Activated CD4-positive, alpha-beta T cell treated with anti-CD3 and anti-CD28 coated beads, Interleukin-2, amount 50 U/mL, for 4 hours (primary cell): ENCODE measurements around the gene TRIP10.

Experiments used
- DNase-seq, 2 experiments: peaks; one replicate each; pipeline ENCODE4 v3.0.0-alpha.2; 2020

The TRIP10 gene

GRCh38 chr19:6729573-6730152 lies 9.8 kb upstream of the TRIP10 start:
- DNase-seq = no peak

DNA sequence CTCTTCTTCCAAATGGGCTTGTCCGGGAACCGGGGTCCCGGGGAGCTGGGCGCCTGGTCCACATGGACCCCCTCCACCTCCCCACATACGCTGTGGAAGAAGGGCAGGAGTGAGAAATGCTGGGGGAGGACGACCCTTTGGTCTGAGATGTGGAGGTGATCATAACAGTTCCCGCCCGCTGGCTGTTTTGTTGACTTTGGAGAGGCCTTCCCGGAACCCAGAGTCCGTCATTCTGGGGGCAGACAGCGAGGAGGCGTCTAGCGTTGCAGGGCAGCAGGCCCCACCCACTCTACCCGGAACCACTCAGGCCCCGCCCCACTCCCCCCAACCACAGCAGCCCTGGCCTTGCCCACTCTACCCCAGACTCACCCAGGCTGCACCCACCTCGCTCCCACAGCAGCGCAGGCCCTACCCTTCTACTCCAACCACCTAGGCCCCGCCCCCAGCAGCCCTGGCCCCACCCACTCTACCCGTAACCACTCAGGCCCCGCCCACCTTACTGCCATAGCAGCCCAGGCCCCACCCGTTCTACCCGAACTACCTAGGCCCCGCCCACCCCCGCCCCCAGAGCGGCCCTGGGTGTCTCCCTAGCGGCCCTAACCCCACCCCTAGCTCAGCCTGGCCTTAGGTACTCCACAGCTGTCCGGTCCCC lies 9.2 kb upstream of the TRIP10 start:
- DNase-seq = peak; percentile 20 to 25

GRCh38 chr19:6730941-6731670 lies 8.4 kb upstream of the TRIP10 start:
- no peak for DNase-seq

- no peak for DNase-seq
Observed at GRCh38 chr19:6731822-6732221, 7.7 kb upstream of the TRIP10 start.

DNA sequence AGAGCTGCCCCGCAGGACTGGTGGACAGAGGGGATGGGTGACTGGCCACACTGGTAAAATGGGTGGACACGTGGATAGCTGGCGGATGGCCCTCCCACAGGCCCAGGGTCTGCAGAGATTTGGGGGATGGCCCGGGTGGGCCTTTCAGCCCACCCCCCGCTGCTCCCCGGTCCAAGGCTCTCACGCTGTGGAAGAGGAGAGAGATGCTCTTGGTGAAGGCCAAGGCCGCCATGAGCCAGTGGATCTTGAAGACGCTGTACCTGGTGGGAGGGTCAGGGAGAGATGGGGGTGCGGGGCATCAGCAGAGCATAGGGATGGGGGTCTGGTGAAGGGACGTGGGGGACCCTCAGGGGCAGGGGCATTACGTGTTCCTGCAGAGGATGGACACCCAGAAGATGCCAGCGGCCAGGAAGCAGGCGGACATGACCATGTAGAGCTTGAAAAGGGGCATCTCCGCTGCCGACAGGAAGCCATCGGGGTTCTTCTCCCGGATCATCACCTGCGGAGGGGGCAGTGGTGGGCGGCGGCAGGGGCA lies 6.6 kb upstream of the TRIP10 start:
- DNase-seq = no peak

DNA sequence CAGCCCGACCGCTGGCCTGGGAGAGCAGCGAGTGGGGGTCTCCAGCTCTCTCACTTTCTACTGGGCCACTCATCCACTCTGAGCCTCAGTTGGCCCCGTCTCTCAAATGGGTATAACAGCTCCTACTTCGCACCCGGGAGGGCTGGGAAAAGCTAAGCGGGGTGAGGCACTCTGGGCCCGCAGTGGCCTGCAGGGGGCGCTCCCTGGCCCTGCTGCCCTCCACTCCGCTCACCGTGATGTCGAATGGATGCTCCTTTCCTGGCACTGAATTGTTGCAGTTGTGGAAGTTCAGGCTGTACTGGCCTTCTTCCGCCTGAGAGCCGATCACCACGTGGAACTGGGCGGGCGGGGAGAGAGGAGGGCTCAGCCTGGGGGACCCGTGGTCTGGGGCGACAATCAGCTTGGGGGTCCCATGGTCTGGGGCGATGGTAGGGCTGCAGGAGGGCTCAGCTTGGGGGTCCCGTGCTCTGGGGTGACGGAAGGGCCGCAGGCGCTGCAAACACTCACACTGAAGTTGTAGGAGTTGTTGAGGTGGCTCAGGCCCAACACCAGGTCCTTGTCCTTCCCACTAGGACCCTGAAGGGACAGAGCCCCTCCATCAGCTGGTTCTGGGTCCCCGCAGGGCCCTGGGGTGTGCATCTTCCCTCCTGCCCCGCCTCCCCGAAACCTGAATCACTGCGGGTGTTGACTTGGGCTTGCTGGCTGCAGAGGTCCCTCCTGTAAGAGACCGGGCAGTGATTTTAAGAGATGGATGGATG lies 6.0 kb upstream of the TRIP10 start:
- no peak for DNase-seq

DNA sequence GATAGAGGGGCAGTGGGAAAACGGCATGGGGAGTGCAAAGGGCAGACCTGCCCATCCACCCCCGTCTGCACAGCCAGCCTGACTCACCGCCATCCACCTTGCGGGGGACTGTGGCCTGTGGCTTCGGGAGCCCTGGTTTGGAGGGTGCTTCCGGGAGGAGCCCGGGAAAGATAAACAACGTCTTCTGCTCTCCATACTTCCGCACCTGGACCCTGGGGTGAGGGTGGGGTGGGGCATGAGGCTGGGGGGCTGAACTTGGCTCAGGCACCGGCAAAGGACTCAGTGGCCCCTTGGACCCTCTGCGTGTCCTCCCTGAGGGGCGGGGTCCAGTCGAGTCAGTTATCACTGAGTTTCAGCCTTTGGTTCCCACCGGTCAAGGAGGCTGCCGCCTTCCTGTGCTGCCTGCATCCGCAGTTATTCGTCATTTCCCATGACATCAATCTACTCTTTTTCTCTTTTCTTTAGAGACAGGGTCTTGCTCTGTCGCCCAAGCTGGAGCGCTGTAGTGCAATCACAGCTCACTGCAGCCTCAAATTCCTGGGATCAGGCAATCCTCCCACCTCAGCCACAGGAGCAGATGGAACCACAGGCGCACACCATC lies 5.3 kb upstream of the TRIP10 start:
- DNase-seq = no peak

DNA sequence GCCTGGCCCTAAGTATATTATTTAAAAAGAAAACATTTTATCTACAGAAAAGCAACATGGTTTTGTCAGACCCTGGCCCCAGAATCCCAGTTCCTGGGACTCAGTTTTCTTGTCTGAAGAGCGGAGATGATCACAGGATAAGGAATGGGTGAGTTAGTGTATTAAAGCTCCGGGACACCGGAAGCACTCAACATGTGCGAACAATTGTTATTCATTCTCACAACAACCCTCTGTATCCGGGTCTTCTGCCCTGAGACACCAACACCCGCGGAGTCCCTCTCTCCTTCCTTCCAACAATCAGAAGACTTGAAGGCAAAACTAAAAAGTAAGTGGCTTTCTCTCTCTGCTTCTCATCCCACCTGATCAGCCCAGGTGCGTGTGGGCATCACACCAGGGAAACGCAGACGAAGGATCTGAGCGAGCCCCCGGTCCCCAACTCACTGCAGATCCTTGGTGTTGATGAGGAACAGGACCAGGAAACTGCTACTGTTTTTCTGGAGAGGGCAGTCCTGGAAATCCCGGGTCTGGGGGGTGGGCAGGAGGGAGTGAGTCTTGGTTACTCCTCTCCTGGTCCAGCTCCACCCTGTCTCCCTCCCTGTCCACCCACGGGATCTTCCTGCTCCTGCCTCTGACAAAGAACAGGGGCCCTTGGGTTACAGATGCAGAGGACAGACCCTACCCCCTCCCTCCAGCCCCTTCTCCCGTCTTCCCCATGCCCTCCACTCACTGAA lies 4.1 kb upstream of the TRIP10 start:
- no peak for DNase-seq

DNA sequence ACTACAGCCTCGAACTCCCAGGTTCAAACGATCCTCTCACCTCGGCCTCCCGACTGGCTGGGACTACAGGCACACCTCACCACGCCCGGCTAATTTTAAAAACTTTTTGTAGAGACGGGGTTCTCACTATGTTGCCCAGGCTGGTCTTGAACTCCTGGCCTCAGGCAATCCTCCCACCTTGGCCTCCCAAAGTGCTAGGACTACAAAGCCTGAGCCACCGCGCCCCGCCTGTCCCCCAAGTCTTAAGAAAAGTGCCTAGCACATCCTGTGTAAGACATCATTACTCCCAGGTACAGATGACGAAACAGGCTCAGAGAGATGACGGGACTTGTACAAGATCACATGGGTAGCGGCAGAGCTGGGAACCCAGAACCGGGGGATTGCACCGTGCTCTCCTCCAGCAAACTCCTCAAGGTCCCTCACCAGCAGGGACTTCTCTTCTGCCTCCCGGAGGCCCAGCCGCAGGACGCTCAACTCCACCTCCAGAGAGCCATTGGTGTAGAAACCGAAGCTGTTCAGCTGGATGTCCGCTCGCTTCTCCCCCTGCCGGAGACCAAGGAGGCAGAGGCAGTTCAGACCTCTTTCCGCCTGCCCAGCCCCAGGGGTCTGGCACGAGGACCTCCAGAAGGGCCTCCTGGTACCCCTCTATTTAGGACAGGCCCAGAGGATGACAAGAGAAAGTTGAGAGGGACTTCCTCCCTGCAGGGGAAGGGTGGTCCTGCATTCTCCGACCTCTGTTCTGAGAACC lies 3.1 kb upstream of the TRIP10 start:
- DNase-seq = peak; percentile 49 to 53

GRCh38 chr19:6736917-6737283 lies 2.6 kb upstream of the TRIP10 start:
- no peak for DNase-seq

GRCh38 chr19:6737284-6737872 lies 2.1 kb upstream of the TRIP10 start, which contains the start of gene GPR108:
GPR108 (minus strand) TSS chr19:6737580; CDS start chr19:6737576, 4 bp downstream.
- peak; percentile 98 to 99 for DNase-seq

DNA sequence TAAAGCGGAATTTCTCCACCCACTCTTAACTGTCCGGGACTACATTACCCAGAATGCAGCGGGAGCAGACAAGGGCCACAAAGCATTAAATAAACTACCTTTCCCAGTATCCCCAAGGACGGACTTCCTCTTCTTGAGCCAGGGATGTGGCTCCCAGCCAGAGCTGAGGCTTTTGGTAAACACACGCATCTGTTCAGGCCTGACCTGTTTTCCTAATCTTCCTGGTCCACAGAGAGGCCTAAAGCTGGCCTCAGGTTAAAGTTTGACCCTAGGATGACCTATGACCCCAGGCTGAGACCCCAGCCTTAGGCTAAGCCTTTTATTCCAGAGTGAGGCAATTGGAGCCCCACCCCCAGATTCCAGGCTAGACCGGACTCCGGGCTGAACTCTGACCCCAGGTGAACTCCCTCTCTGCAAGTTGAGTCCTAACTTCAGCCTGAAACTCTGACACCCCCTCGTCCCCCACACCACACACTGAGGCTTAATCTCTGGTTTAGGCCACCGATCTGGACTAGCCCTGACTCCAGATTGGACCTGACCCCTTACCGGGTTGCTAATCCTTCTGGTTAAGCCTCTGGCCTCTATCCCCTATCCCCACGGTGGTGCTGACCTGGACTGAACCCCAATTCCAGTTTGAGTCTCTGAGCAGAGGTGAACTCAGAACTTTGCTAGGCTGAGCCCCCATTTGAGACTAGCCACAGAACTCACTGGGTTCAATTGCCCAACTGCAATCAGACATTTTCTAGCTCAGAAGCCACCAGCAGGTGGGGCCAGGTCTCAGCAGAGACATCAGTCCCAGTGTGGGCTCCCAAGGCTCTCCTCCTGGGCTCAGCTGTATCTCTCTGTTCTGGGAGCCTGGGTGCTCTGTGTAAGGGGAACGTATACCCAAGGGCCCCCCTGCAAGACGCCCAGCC lies 1.4 kb upstream of the TRIP10 start:
- DNase-seq = peak; percentile 73 to 74

DNA sequence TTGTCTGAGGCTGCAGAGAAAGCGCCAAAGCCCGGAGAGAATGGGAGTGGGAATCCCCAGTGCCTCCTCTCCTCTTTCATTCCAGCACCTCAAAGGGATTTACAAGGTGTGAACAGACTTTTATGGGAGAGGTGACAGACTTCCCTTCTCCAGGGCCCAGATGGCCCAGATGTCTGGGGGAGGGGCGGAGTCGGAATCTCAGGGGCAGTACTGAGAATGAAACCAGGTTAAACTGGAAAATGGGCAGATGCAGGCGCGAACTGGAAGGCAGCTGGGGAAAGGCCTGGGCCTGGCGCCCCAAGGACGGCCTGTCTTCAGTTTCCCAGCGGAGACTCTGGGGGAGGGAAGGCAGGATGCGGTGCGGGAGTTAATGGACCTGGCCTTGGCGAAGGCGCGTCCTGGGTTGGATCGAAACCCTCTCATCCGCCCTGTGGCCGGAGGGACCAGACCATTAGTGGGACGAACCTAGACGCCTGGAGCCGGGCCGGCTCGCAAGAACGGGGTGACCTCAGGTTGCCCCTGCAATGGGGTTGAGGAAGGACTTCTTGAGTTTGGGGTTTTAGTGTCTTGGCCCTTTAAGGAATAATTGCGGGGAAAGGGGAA lies 592 bp upstream of the TRIP10 start:
- DNase-seq = peak in 1 of 2 experiments; percentile 12

GRCh38 chr19:6739883-6740588 lies 556 bp downstream of the TRIP10 start:
- no peak for DNase-seq

- no peak for DNase-seq
Observed at GRCh38 chr19:6740589-6741343, 1.3 kb downstream of the TRIP10 start.

GRCh38 chr19:6743066-6743465 lies 3.6 kb downstream of the TRIP10 start:
- no peak for DNase-seq

GRCh38 chr19:6743714-6744380 lies 4.4 kb downstream of the TRIP10 start:
- no peak for DNase-seq
